Neutrophil (primary cell): ENCODE data around the gene NFIB.

Experiments used
- H3K27ac ChIP-seq: fragments of 200-600 bp; sonication (generic); 2 replicates; pipeline ENCODE4 v1.5.1; 2016; ENCODE audit warnings: mild to moderate bottlenecking, moderate library complexity
- H3K27me3 ChIP-seq: fragments of 200-600 bp; sonication (generic); 2 replicates; pipeline ENCODE4 v1.6.0; 2016; ENCODE audit warnings: mild to moderate bottlenecking
- H3K36me3 ChIP-seq: fragments of 200-600 bp; sonication (generic); 2 replicates; pipeline ENCODE4 v1.5.1; 2017
- H3K4me1 ChIP-seq, 2 experiments: fragments of 200-600 bp in 1 of 2; sonication (generic) in 1 of 2; 1 replicate in 1 of 2; 2 replicates in 1 of 2; pipeline versions ENCODE4 v1.5.1 to v1.6.1; 2013 to 2016; ENCODE audit warnings: low read depth in 1 of 2, low read length in 1 of 2, mild to moderate bottlenecking in 1 of 2, moderate library complexity in 1 of 2; ENCODE audit not compliant: control insufficient read depth in 1 of 2, insufficient read depth in 1 of 2
- H3K4me3 ChIP-seq, 2 experiments: fragments of 200-600 bp in 1 of 2; sonication (generic) in 1 of 2; 1 replicate in 1 of 2; 2 replicates in 1 of 2; pipeline ENCODE4 v1.5.1; 2013 to 2016; ENCODE audit warnings: low read depth in 1 of 2, low read length in 1 of 2, mild to moderate bottlenecking in 1 of 2, moderate library complexity in 1 of 2
- H3K9me3 ChIP-seq: fragments of 200-600 bp; sonication (generic); 2 replicates; pipeline ENCODE4 v1.5.1; 2016
- CTCF ChIP-seq: fragments of 200-600 bp; sonication (generic); IDR thresholded peaks from 2 replicates; pipeline ENCODE4 v1.5.1; 2016; ENCODE audit warnings: antibody characterized with exemption

The NFIB gene

GRCh38 chr9:14354201-14354600, 40.3 kb upstream of the NFIB start:
- no peaks in the 10 kb centered on the region for H3K9me3 ChIP-seq
- no peak for TF ChIP-seq CTCF
- H3K36me3 ChIP-seq: no peaks in the 10 kb centered on the region
- H3K4me1 ChIP-seq: no peaks in the 10 kb centered on the region
- peaks cover 68% of the 10 kb centered on the region for H3K27me3 ChIP-seq
- no peak overlapping the region for H3K27ac ChIP-seq
- H3K4me3 ChIP-seq: no peak overlapping the region

GRCh38 chr9:14353222-14354056, 39.5 kb upstream of the NFIB start:
- Histone ChIP-seq H3K4me1 (no peaks in the 10 kb centered on the region), H3K4me3 (no peak overlapping the region), H3K27me3 (peaks cover 76% of the 10 kb centered on the region), H3K9me3 (no peaks in the 10 kb centered on the region), H3K36me3 (no peaks in the 10 kb centered on the region), H3K27ac (no peak overlapping the region)
- TF ChIP-seq CTCF: no peak

- peaks cover 85% of the 10 kb centered on the region for H3K27me3 ChIP-seq
- H3K4me1 ChIP-seq: no peaks in the 10 kb centered on the region
- H3K27ac ChIP-seq: no peak overlapping the region
- no peaks in the 10 kb centered on the region for H3K9me3 ChIP-seq
- TF ChIP-seq CTCF: no peak
- no peaks in the 10 kb centered on the region for H3K36me3 ChIP-seq
- H3K4me3 ChIP-seq: no peak overlapping the region
These were observed 38.6 kb upstream of the NFIB start for GRCh38 chr9:14352503-14352902.

GRCh38 chr9:14351221-14351836, 37.4 kb upstream of the NFIB start:
- Histone ChIP-seq H3K27ac (no peak overlapping the region), H3K36me3 (no peaks in the 10 kb centered on the region), H3K9me3 (no peaks in the 10 kb centered on the region), H3K4me3 (no peak overlapping the region), H3K27me3 (peaks cover 90% of the 10 kb centered on the region), H3K4me1 (no peaks in the 10 kb centered on the region)
- no peak for TF ChIP-seq CTCF

- H3K4me1 ChIP-seq: no peaks in the 10 kb centered on the region
- no peak overlapping the region for H3K4me3 ChIP-seq
- no peaks in the 10 kb centered on the region for H3K36me3 ChIP-seq
- no peaks in the 10 kb centered on the region for H3K9me3 ChIP-seq
- peaks cover 92% of the 10 kb centered on the region for H3K27me3 ChIP-seq
- TF ChIP-seq CTCF: no peak
- no peak overlapping the region for H3K27ac ChIP-seq
These were observed 36.8 kb upstream of the NFIB start for GRCh38 chr9:14350754-14351153.
